Stimulated activated CD8-positive, alpha-beta memory T cell treated with anti-CD3 and anti-CD28 coated beads, Interleukin-15, amount 100 ng/mL, for 4 hours (primary cell): Measurements from ENCODE around the gene CFAP99.
A peak's percentile ranks its signal among the peaks of the same experiment; 100 is the strongest.

ENCODE experiments used
- DNase-seq, 2 donors: peaks; one replicate each; pipeline ENCODE4 v3.0.0-alpha.2; 2020; ENCODE audit warnings: low read depth in 2 of 2

CFAP99 gene

DNA sequence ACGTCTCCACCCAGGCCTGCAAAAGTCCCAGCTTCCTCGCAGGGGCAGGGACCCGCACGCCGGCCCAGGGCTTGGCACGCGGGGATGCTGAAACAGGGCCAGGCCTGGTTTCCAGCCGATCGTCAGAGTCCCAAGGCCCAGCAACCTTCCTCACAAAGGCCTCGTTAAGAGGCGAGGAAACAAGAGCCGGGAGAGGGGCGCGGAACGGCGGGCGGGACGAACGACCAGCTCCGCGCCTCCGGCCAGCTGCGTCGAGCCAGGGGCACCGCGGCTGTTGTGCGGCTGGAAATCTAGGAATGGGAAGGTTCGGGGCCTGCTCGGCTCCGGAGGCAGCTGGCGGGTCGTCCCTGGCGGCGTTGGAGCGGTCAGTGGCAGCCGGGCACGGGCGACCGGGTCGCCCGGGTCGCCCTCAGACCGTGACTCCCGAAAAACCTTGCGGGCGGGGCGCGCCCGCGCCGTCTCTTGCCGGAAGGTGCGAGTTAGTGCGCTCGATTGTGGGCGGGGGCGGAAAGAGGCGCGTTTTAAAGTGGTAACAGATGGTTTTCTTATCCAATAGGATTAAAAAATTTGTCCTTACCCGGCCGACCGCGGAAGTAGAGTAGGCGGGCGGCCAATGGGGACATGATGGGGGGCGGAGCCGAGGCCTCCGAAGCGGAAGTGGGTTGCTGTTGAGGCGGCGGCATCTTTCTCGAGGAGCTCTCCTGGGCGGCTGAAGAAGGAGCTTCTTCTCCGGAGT is 49.9 kb downstream of the CFAP99 start, which contains the start of gene RNF4:
Gene RNF4 (plus strand): TSS at position 651 of the 736 bp plus-strand sequence. CDS start 21,388 bp downstream, outside the sequence.
- peak; percentile 91 to 95 for DNase-seq

DNA sequence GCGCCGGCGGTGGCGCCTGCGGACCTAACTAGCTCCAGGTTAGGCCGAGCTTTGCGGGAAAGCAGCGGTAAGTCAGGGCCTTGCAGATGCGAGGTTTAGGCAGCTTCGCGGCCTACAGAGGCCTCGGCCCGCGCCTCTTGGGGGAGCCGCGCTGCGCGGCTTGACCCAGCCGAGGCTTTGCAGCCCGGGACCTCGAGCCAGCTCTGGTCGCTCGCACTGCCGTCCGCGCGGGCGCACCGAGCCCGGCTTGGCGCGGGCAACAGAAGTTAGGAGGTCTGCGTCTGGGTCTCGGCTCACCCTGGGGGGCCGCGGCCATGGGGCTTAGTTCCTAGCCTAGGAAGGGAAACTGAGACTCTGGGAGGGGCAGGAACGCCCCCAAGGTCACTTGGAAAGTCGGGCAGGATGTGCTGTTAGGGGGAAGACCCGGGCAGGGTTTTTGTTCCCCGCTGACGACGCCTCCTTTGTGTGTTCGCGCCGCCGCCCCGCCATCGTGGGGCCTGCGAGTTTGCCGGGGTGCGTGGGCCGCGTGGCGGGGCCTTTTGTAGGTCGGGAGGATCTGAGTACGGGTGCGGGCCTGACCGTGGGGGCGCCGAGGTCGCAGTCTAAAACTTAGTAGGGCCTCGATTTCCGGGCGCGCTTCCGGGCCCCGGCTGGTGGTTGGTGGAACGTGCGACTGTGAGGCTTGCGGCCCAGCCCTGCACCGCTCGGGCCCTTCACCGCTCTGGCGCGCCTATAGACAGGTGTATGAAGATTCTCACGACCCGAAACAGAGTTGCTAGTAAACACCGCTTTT is 50.6 kb downstream of the CFAP99 start:
- DNase-seq, result peak; percentile 47 to 53

DNA sequence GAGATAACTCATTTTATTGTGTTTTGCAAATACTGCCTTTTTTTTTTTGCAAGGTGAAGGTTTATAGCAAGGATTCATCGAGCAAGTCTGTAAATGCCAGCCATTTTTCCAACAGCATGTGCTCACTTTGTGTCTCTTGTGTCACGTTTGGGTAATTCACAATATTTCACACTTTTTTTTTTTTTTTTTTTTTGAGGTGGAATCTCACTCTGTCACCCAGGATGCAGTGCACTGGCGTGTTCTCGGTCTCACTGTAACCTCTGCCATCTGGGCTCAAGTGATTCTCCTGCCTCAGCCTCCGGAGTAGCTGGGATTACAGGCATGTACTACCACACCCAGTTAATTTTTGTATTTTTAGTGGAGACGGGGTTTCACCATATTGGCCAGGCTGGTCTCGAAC is 52.0 kb downstream of the CFAP99 start:
- no peak for DNase-seq

DNA sequence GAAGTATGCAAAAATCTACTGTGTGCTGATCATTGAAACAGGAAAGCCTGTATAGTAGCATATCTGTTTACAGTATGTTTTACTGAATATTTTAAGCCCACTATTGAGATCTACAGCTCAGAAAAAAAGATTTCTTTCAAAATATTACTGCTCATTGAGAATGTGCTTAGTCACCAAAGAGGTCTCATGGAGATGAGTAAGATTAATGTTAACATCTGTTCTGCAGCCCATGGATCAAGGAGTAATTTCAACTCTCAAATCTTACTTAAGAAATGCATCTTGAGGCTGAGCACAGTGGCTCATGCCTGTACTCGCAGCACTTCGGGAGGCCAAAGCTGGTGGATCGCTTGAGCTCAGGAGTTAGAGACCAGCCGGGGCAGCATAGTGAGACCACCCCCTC is 53.4 kb downstream of the CFAP99 start:
- no peak for DNase-seq

DNA sequence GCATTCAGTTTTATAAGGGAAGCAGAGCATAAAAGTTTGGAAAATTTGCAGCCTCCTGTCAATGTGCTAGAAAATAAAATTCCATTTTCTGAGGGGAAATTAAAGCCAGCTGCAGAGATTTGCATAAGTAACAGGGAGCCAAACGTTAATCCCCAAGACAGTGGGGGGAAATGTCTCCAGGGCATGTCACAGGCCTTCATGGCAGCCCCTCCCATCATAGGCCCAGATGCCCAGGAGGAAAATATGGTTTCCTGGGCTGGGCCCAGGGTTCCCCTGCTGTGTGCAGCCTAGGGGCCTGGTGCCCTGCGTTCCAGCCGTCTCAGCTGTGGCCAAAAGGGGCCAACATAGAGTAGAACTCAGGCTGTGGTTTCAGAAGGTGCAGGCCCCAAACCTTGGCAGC is 59.5 kb downstream of the CFAP99 start:
- no peak for DNase-seq

- no peak for DNase-seq
These were observed 61.9 kb downstream of the CFAP99 start for GRCh38 chr4:2480649-2481048.

- DNase-seq, result no peak
These were observed 63.4 kb downstream of the CFAP99 start for GRCh38 chr4:2482192-2482591.

GRCh38 chr4:2482693-2483092 is 63.9 kb downstream of the CFAP99 start:
- no peak for DNase-seq

DNA sequence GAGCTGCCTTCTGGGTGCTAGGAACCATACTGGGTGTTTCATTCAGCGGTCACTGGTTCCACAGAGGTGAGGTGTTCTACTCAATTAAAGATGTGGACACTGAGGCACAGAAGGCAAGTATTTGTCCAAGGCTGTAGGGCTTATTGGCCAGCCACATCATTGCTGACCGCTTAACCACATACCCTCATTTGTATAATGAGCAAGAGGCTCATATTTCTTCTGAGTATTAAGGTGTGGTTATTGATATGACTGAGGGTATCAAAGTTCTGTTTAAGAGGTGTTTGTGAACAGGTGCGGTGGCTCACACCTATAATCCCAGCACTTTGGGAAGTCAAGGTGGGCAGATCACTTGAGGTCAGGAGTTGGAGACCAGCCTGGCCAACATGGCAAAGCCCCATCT is 64.5 kb downstream of the CFAP99 start:
- DNase-seq, result no peak

- DNase-seq, result no peak
These were observed 65.4 kb downstream of the CFAP99 start for GRCh38 chr4:2484185-2484584.

DNA sequence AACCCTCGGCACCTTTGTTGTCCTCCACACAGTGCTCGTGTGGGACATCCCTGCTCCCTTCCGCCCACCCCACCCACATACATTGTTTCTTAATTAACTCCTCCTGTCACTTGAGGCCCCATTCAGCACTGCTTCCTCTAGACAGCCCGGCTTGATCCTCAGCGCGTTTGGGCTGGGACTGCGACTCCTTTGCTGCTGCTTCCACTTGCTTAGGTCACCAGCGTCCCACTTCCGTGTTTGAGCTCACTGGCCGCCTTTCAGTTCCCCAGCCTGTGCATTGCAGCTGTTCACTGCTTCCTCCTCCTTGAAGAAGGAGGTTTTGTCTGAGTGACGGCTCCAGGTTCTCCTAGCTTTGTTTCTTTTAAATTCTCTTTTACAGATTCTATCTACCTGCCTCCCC is 66.2 kb downstream of the CFAP99 start:
- peak in 1 of 2 donors; percentile 34 for DNase-seq

DNA sequence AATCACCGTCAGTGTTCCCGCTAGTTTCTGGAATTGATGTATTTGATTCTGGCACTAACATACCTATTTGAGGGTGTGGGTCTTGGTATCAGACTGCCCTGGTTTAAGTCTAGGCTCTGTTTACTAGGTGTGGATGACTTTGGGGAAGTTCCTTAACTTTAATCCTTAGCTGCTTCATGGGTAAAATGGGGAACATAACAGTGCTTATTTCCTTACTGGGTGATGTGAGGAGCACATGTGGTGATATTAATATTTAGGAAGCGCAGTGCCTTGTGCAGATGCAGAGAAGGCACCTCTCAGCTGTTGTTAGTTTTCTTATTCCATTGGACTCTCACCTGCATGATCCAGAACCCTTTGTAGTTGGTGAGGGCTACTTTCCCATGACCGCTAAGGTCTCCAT is 67.2 kb downstream of the CFAP99 start:
- DNase-seq, result no peak

- no peak for DNase-seq
These were observed 68.2 kb downstream of the CFAP99 start for GRCh38 chr4:2486981-2487380.

DNA sequence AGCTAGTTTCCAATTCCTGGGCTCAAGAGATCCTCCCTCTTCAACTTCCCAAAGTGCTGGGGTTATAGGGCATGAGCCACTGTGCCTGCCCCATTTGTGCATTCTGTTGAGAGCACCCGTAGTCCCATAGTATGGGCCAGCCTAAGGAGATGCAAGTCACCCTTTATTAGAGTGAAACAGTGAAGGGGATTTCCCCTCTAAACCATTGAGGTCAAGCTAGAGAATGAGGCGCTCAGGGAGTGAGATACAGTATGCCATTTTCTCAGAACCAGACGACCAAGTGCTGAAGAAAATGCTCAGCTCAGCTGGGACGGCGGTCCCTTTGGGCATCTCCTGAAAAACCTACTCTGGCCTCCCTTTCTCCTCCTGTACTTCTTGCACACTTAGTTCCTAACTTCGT is 68.9 kb downstream of the CFAP99 start:
- no peak for DNase-seq

DNA sequence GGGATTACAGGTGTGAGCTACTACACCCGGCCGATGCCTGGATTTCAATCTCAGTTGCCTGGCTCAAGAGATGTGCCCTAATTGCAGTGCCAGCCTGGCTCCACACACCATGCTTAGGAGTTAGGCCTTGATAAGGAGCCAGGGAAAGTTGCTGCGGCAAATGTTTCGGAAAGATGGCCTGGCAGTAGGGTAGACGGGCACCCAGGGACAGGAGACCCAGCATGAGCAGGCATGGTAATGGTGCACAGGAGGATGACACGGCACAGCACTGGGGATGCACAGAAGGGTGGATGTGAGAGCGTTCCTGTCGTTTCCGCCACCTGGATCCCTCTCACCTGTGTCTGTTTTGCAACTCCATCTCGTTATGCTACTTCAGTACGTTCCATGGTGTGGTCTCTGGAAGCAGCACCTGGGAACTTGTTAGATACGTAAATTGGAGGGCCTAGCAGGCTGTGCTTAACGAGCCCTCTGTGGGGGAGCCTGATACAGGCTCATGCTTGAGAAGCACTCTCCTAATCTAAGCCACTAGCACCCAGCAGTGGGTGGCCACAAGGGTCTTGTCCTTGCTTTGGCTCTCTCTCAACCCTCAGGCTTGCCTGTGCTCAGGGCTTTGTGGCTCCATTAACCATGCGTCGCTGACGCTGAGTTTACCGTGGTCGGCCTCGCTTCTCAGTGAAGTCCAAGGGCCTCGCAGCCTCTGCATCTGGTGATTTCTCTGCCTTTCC is 70.5 kb downstream of the CFAP99 start:
- no peak for DNase-seq

- no peak for DNase-seq
These were observed 71.2 kb downstream of the CFAP99 start for GRCh38 chr4:2489841-2490552.

- no peak for DNase-seq
These were observed 74.2 kb downstream of the CFAP99 start for GRCh38 chr4:2492970-2493369.

DNA sequence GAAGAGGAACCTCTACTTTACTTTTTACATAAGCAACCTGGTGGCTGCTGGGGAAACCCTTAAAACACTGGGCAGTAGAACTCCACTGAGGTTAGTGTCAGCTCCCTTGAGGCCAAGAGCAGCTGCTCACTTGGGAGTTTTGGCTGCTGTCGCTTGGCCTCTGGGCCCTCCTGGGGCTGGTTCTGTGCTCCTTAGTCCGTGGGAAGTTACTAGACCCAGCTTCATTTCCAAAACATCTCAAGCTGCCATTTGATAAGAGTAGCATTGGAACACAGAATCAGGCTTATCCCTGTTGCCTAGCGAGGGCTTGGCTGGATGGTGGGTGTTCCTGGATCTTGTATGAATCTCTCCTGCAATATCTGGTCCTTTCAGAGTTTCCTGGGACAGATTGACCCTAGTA is 76.2 kb downstream of the CFAP99 start:
- no peak for DNase-seq

DNA sequence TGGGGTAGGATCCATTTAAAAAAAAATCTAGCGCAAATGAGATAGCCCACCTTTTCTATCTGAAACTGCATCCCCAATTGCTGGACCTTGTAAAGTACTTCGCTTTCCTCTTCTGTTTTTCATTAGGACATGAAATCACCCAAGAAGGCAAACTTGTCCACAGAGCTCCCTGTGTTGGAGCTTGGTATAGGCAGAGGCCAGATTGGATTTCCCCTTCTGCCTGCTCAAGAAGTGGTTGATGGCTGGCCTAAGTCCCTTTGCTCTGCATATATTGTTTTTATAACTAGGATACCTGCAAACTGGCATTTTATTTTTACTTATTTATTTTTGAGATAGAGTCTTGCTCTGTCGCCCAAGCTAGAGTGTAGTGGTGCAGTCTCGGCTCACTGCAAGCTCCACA is 78.6 kb downstream of the CFAP99 start:
- no peak for DNase-seq

GRCh38 chr4:2497931-2498330 is 79.2 kb downstream of the CFAP99 start:
- no peak for DNase-seq

DNA sequence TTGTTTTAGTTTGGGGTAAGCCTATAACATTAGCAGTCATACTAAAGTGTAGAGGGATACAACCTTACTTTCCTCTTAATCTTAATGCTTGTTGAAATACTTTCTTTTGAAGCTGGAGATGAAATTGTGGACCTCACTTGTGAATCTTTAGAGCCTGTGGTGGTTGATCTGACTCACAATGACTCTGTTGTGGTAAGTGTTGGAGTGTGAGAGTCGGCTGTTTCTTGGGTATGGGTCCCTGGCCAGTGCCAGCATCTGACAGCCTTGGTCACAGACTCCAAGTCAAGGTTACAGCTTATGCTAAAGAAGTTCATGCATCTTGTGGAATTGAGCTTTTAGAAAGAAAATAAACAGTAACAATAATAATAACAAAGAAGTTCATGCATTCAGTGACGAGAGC is 81.8 kb downstream of the CFAP99 start:
- no peak for DNase-seq

GRCh38 chr4:2501034-2501594 is 82.4 kb downstream of the CFAP99 start:
- DNase-seq, result no peak
